Subcutaneous adipose tissue (tissue), 4 donors: ENCODE data around the gene RNF227. TPM values are rescaled to one million over a fixed set of nuclear protein-coding genes. Genes with fewer than 3 reads are reported as not detected.

Experiments
- total RNA-seq, 4 donors: library from RNA; depleted of rRNA; stranded (reverse); fragments of >200 nt; gene quantifications; one replicate each; pipeline ENCODE4 v1.1.0, GENCODE V29; 2016
- TF ChIP-seq, protein P1 (sequence below): fragments of 450-650 bp; IDR thresholded peaks from one replicate; pipeline ENCODE4 v1.5.1; 2016; ENCODE audit warnings: low read depth, mild to moderate bottlenecking, control low read depth, antibody characterized with exemption, moderate library complexity

Gene RNF227
- total RNA-seq, 4 donors from 2014 or later, result 1.5 to 6.1 (median 2.8) TPM

GRCh38 chr17:7929158-7930023, 13.3 kb upstream of the RNF227 start, which contains the start of gene KCNAB3:
Gene KCNAB3 (minus strand): TSS chr17:7929856. CDS start chr17:7929435, 421 bp downstream.
- TF ChIP-seq, protein P1, sequence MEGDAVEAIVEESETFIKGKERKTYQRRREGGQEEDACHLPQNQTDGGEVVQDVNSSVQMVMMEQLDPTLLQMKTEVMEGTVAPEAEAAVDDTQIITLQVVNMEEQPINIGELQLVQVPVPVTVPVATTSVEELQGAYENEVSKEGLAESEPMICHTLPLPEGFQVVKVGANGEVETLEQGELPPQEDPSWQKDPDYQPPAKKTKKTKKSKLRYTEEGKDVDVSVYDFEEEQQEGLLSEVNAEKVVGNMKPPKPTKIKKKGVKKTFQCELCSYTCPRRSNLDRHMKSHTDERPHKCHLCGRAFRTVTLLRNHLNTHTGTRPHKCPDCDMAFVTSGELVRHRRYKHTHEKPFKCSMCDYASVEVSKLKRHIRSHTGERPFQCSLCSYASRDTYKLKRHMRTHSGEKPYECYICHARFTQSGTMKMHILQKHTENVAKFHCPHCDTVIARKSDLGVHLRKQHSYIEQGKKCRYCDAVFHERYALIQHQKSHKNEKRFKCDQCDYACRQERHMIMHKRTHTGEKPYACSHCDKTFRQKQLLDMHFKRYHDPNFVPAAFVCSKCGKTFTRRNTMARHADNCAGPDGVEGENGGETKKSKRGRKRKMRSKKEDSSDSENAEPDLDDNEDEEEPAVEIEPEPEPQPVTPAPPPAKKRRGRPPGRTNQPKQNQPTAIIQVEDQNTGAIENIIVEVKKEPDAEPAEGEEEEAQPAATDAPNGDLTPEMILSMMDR, result no peak

DNA sequence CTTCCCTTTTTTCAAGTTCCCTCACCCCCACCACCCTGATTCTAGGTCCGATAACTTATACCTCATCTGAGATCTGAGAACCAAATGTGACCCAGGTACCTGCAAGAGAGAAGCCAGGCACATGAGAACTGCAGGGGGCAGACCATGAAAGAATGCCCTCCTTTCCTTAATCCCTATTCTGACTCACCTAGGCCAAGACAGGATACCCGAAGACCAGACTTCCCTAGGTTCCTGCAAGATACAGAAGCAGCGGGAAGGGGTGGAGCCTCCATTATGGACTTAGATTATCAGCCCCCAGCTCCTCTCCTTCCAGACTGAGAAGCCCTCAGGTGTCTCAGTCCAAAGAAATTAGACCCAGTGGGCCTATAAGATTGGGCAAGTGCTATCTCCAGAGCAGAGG, 11.5 kb upstream of the RNF227 start:
- TF ChIP-seq, protein P1, result no peak

GRCh38 chr17:7922845-7923628, 6.9 kb upstream of the RNF227 start:
- TF ChIP-seq, protein P1, result no peak

- TF ChIP-seq, protein P1, result no peak
Measured at GRCh38 chr17:7922269-7922844, 6.3 kb upstream of the RNF227 start.

GRCh38 chr17:7916808-7917207, 719 bp upstream of the RNF227 start:
- TF ChIP-seq, protein P1, result no peak

DNA sequence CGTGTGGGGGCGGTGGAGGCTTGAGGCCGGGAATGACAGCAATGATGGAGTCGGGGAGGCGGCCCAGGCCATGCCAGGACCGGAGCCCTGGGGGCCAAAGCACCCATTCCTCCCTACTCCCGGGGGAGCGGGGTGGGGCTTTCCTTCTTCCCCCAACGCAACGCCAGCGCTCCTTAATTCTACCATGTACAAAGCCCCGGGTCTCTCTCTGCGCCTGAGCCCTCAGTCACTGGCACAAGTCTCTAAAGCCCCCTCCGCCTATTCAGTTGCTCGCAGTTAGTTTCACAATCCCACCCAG, 245 bp upstream of the RNF227 start:
- TF ChIP-seq, protein P1, result no peak

DNA sequence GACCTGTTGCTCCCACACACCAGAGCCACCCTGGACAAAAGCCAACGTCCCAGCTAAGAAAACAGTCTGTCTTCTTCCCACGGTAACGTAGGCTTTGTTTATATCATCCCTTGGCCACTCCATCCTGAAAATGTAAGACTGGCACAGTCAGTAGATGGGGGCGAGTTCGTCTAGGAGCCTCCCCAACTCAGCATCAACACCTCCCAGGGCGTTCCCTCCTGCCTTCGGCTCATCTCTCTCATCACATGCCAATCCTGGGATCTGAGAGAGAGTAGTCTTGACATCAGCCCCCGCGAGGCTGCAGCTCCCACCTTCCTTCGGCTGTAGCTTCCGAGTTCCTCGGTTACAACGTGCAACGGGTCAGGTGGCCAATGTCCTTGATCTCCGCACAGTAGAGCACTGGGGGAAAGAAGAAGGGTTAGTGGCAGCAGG, 894 bp downstream of the RNF227 start:
- TF ChIP-seq, protein P1, result no peak
